Neural cell (in vitro differentiated cells): ENCODE data around the gene EXOC3L1. TPM values are rescaled to one million over a fixed set of nuclear protein-coding genes. Genes with fewer than 3 reads are reported as not detected.
A peak's percentile ranks its signal among the peaks of the same experiment; 100 is the strongest.

Source experiments
- H2AFZ ChIP-seq: fragments of 200-600, 300-800 bp; sonication (generic), shearing (Covaris generic); 2 replicates; pipeline ENCODE4 v1.6.0; 2014; ENCODE audit warnings: low read depth, mild to moderate bottlenecking, antibody characterized with exemption, low read length, moderate library complexity
- H3F3A ChIP-seq: fragments of 200-600 bp; shearing (Covaris generic); 2 replicates; pipeline ENCODE4 v1.6.1; 2016; ENCODE audit warnings: mild to moderate bottlenecking, moderate library complexity, mixed read lengths, antibody characterized with exemption, low read length; ENCODE audit not compliant: insufficient read depth, poor library complexity, severe bottlenecking
- H3K27ac ChIP-seq: fragments of 200-600, 300-800 bp; sonication (generic), shearing (Covaris generic); 2 replicates; pipeline ENCODE4 v1.5.1; 2014; ENCODE audit warnings: mild to moderate bottlenecking, low read length, moderate library complexity
- H3K27me3 ChIP-seq: fragments of 300-800, 200-600 bp; sonication (generic), shearing (Covaris generic); 2 replicates; pipeline ENCODE4 v1.6.0; 2014; ENCODE audit warnings: mild to moderate bottlenecking, low read depth, low read length, moderate library complexity; ENCODE audit not compliant: insufficient read depth
- H3K36me3 ChIP-seq: fragments of 300-800, 200-600 bp; sonication (generic), shearing (Covaris generic); 2 replicates; pipeline ENCODE4 v1.5.1; 2014; ENCODE audit warnings: mild to moderate bottlenecking, antibody characterized with exemption, low read length, moderate library complexity; ENCODE audit not compliant: insufficient read depth
- H3K4me2 ChIP-seq: fragments of 300-800, 200-600 bp; sonication (generic), shearing (Covaris generic); 2 replicates; pipeline ENCODE4 v1.6.0; 2014; ENCODE audit warnings: mild to moderate bottlenecking, low read length
- H3K4me3 ChIP-seq: fragments of 300-800, 200-600 bp; sonication (generic), shearing (Covaris generic); 2 replicates; pipeline ENCODE4 v1.5.1; 2014; ENCODE audit warnings: mild to moderate bottlenecking, low read length, moderate library complexity
- H3K79me2 ChIP-seq: fragments of 200-600 bp; shearing (Covaris generic); replicated peaks from 2 replicates; pipeline ENCODE4 v1.6.0; 2014; ENCODE audit warnings: mild to moderate bottlenecking, low read length, moderate library complexity; ENCODE audit not compliant: insufficient read depth
- H3K9ac ChIP-seq: fragments of 300-800, 200-600 bp; sonication (generic), shearing (Covaris generic); 2 replicates; pipeline ENCODE4 v1.6.1; 2016; ENCODE audit warnings: mild to moderate bottlenecking, low read length, mixed read lengths
- H3K9me2 ChIP-seq: fragments of 200-600 bp; shearing (Covaris generic); 2 replicates; pipeline ENCODE4 v1.6.1; 2016; ENCODE audit warnings: mild to moderate bottlenecking, low read length, mixed read lengths; ENCODE audit not compliant: insufficient read depth
- H3K9me3 ChIP-seq: fragments of 200-600, 300-800 bp; sonication (generic), shearing (Covaris generic); 2 replicates; pipeline ENCODE4 v1.6.1; 2016; ENCODE audit warnings: mild to moderate bottlenecking, mixed run types, low read length, moderate library complexity, mixed read lengths
- H4K20me1 ChIP-seq: fragments of 200-600 bp; shearing (Covaris generic); 2 replicates; pipeline ENCODE4 v1.6.1; 2016; ENCODE audit warnings: mild to moderate bottlenecking, mixed run types; ENCODE audit not compliant: insufficient read depth
- CTCF ChIP-seq: fragments of 450-650 bp; IDR thresholded peaks from 2 replicates; pipeline ENCODE4 v1.5.1; 2014; ENCODE audit warnings: antibody characterized with exemption, mild to moderate bottlenecking, moderate library complexity; ENCODE audit not compliant: poor library complexity, severe bottlenecking
- EP300 ChIP-seq: fragments of 450-650 bp; conservative IDR thresholded peaks from 2 replicates; pipeline ENCODE4 v1.6.1; 2014; ENCODE audit warnings: antibody characterized with exemption, mild to moderate bottlenecking, moderate library complexity; ENCODE audit not compliant: poor library complexity, severe bottlenecking
- EZH2 ChIP-seq: fragments of 200-600, 300-800 bp; shearing (Covaris generic), sonication (generic); IDR thresholded peaks from 2 replicates; pipeline ENCODE4 v1.6.1; 2014; ENCODE audit warnings: antibody characterized with exemption, low read length, borderline replicate concordance, mild to moderate bottlenecking; ENCODE audit not compliant: insufficient read depth, poor library complexity, severe bottlenecking
- MXI1 ChIP-seq: fragments of 450-650 bp; conservative IDR thresholded peaks from 2 replicates; pipeline ENCODE4 v1.6.1; 2014; ENCODE audit warnings: antibody characterized with exemption, mild to moderate bottlenecking; ENCODE audit not compliant: poor library complexity, severe bottlenecking
- POLR2AphosphoS5 ChIP-seq: IDR thresholded peaks from 2 replicates; pipeline ENCODE4 v1.6.1; 2012
- RAD21 ChIP-seq: fragments of 450-650 bp; conservative IDR thresholded peaks from 2 replicates; pipeline ENCODE4 v1.6.1; 2014; ENCODE audit warnings: antibody characterized with exemption, mild to moderate bottlenecking, moderate library complexity
- REST ChIP-seq: IDR thresholded peaks from 2 replicates; pipeline ENCODE4 v1.6.1; 2012; ENCODE audit warnings: borderline replicate concordance
- SMC3 ChIP-seq: fragments of 450-650 bp; conservative IDR thresholded peaks from 2 replicates; pipeline ENCODE4 v1.6.1; 2014; ENCODE audit warnings: antibody characterized with exemption, mild to moderate bottlenecking, moderate library complexity; ENCODE audit not compliant: poor library complexity
- TAF1 ChIP-seq: IDR thresholded peaks from 2 replicates; pipeline ENCODE4 v1.6.1; 2012; ENCODE audit warnings: low read depth
- polyA plus RNA-seq: library from polyadenylated mRNA; depleted of rRNA; stranded (reverse); fragments of >200 nt; gene quantifications from 2 replicates; pipeline ENCODE4 v1.2.3, GENCODE V29; 2014

EXOC3L1 gene
- polyA plus RNA-seq, 1 donor from 2014 or later, result 0.43 TPM

- Histone ChIP-seq H3K9me2 (no peaks in the 10 kb centered on the region), H4K20me1 (no peaks in the 10 kb centered on the region), H3K27ac (peak overlapping the region; percentile 56), H3K27me3 (no peaks in the 10 kb centered on the region), H3F3A (no peaks in the 10 kb centered on the region), H3K9me3 (no peaks in the 10 kb centered on the region), H2AFZ (no peak overlapping the region), H3K4me2 (peak overlapping the region; percentile 74), H3K36me3 (no peaks in the 10 kb centered on the region), H3K4me3 (peak overlapping the region; percentile 72), H3K9ac (peak overlapping the region; percentile 94), H3K79me2 (peaks cover 12% of the 10 kb centered on the region)
- TF ChIP-seq EZH2 (no peak), TAF1 (no peak), POLR2AphosphoS5 (no peak), CTCF (no peak), REST (no peak), RAD21 (no peak), SMC3 (no peak)
Observed at GRCh38 chr16:67227567-67227921, 37.6 kb upstream of the EXOC3L1 start.

GRCh38 chr16:67226804-67227566 lies 37.0 kb upstream of the EXOC3L1 start, which contains the start of gene TMEM208:
Gene TMEM208, plus strand, starts transcription at chr16:67227130. Its CDS starts 89 bp downstream, at chr16:67227219.
- peak; percentile 68 for TF ChIP-seq CTCF
- TF ChIP-seq SMC3, result peak; percentile 52
- TF ChIP-seq REST, result peak; percentile 96
- TF ChIP-seq POLR2AphosphoS5, result peak; percentile 99
- TF ChIP-seq MXI1, result peak; percentile 94
- peak; percentile 99 for TF ChIP-seq TAF1
- no peak for TF ChIP-seq EZH2
- peak; percentile 32 for TF ChIP-seq EP300
- peak; percentile 47 for TF ChIP-seq RAD21
- Histone ChIP-seq H3K9me2 (no peaks in the 10 kb centered on the region), H3K4me3 (peak within 1 kb of the TSS; percentile 72), H3K36me3 (no peaks in the 10 kb centered on the region), H4K20me1 (no peaks in the 10 kb centered on the region), H3K9ac (peak within 1 kb of the TSS; percentile 94), H3K4me2 (peak within 1 kb of the TSS; percentile 92), H3K27ac (peak within 1 kb of the TSS; percentile 56), H3K9me3 (no peaks in the 10 kb centered on the region), H3K27me3 (no peaks in the 10 kb centered on the region), H3F3A (no peaks in the 10 kb centered on the region), H3K79me2 (peaks cover 12% of the 10 kb centered on the region), H2AFZ (peak within 1 kb of the TSS; percentile 58)
